B cell (primary cell): ENCODE results near the gene ERAP2. TPM values are rescaled to one million over a fixed set of nuclear protein-coding genes. Genes with fewer than 3 reads are reported as not detected.
A peak's percentile ranks its signal among the peaks of the same experiment; 100 is the strongest.

Experiments
- ATAC-seq: fragments of 200-7000 bp; cut with Tn5 transposase; one replicate; pipeline ENCODE4 v1.10.0; 2021; ENCODE audit warnings: low read depth, mild to moderate bottlenecking, moderate number of reproducible peaks, moderate library complexity
- CTCF ChIA-PET: fragments of 350-600 bp; sonication (Branson Sonifier 250); formaldehyde crosslinking; loops from one replicate; lab custom pipeline; 2021; ENCODE audit warnings: antibody characterized with exemption, inconsistent platforms; lab: Charles Lee
- POLR2A ChIA-PET: fragments of 350-600 bp; sonication (Branson Sonifier 250); formaldehyde crosslinking; loops from one replicate; lab custom pipeline; 2021; ENCODE audit warnings: antibody characterized with exemption; lab: Charles Lee
- DNase-seq: peaks from one replicate; pipeline ENCODE4 v3.0.0; 2013
- H2AFZ ChIP-seq: 2 replicates; pipeline ENCODE4 v1.6.1; 2012; ENCODE audit warnings: mild to moderate bottlenecking, low read depth, low read length; ENCODE audit not compliant: insufficient read depth, poor library complexity, severe bottlenecking
- H3K27ac ChIP-seq, 2 donors: 1 replicate in 1 of 2; 2 replicates in 1 of 2; pipeline ENCODE4 v1.5.1; 2012 to 2013; ENCODE audit warnings: low read length in 2 of 2, mild to moderate bottlenecking in 2 of 2, moderate library complexity in 1 of 2
- H3K27me3 ChIP-seq, 4 experiments: fragments of 200-600 bp in 1 of 4; sonication (generic) in 1 of 4; replicated peaks in 1 of 4; 1 replicate in 2 of 4; 2 replicates in 2 of 4; pipeline versions ENCODE4 v1.6.1 to v1.7.0; 2013 to 2016; ENCODE audit warnings: low read length in 3 of 4, mild to moderate bottlenecking in 2 of 4, mixed read lengths in 1 of 4, moderate library complexity in 1 of 4; ENCODE audit not compliant: insufficient read depth in 4 of 4, control insufficient read depth in 3 of 4; ENCODE audit errors: control extremely low read depth in 1 of 4
- H3K36me3 ChIP-seq, 2 experiments: replicated peaks in 1 of 2; 1 replicate in 1 of 2; 2 replicates in 1 of 2; pipeline versions ENCODE4 v1.6.1 to v1.7.1; 2013; ENCODE audit warnings: low read length in 1 of 2; ENCODE audit not compliant: insufficient read depth in 2 of 2, control insufficient read depth in 1 of 2; ENCODE audit errors: control extremely low read depth in 1 of 2, extremely low read depth in 1 of 2
- H3K4me1 ChIP-seq, 2 donors: fragments of 200-600 bp in 1 of 2; sonication (generic) in 1 of 2; 1 replicate in 1 of 2; 2 replicates in 1 of 2; pipeline versions ENCODE4 v1.5.1 to v1.6.1; 2013 to 2017; ENCODE audit warnings: low read length in 2 of 2; ENCODE audit not compliant: control insufficient read depth in 2 of 2, insufficient read depth in 2 of 2
- H3K4me2 ChIP-seq: replicated peaks from 2 replicates; pipeline ENCODE3; 2012; ENCODE audit warnings: mild to moderate bottlenecking, low read depth, low read length; ENCODE audit not compliant: poor library complexity, severe bottlenecking
- H3K4me3 ChIP-seq, 5 experiments: fragments of 200-600 bp in 1 of 5; sonication (generic) in 1 of 5; 1 replicate in 3 of 5; 2 replicates in 2 of 5; pipeline versions ENCODE4 v1.5.1 to v1.7.0; 2011 to 2016; ENCODE audit warnings: low read length in 4 of 5, mild to moderate bottlenecking in 4 of 5, low read depth in 2 of 5, control low read depth in 1 of 5, moderate library complexity in 1 of 5; ENCODE audit not compliant: insufficient read depth in 1 of 5; ENCODE audit errors: control extremely low read depth in 1 of 5, extremely low read depth in 1 of 5
- H3K79me2 ChIP-seq: fragments of 200-600 bp; sonication (generic); one replicate; pipeline ENCODE4 v1.6.0; 2016; ENCODE audit warnings: low read length; ENCODE audit not compliant: control insufficient read depth, insufficient read depth
- H3K9ac ChIP-seq: fragments of 200-600 bp; sonication (generic); 2 replicates; pipeline ENCODE4 v1.6.1; 2017; ENCODE audit warnings: mild to moderate bottlenecking, low read length, moderate library complexity
- H3K9me3 ChIP-seq, 3 donors: one replicate each; pipeline versions ENCODE4 v1.6.1 to v1.7.1; 2013; ENCODE audit warnings: low read length in 2 of 3; ENCODE audit not compliant: control insufficient read depth in 2 of 3, insufficient read depth in 1 of 3; ENCODE audit errors: control extremely low read depth in 1 of 3
- H4K20me1 ChIP-seq: 2 replicates; pipeline ENCODE4 v1.6.0; 2012; ENCODE audit warnings: mild to moderate bottlenecking, low read length; ENCODE audit not compliant: insufficient read depth, control insufficient read depth, poor library complexity, severe bottlenecking
- H3K27ac Mint-ChIP-seq: one replicate; pipeline ENCODE4 v1.8.0; 2021; ENCODE audit warnings: mixed read lengths
- H3K27me3 Mint-ChIP-seq: one replicate; pipeline ENCODE4 v1.8.0; 2021; ENCODE audit warnings: mixed read lengths
- H3K4me1 Mint-ChIP-seq: one replicate; pipeline ENCODE4 v1.8.0; 2021; ENCODE audit warnings: mixed read lengths
- H3K4me3 Mint-ChIP-seq: one replicate; pipeline ENCODE4 v1.8.0; 2021; ENCODE audit warnings: mixed read lengths
- H3K9me3 Mint-ChIP-seq: one replicate; pipeline ENCODE4 v1.8.0; 2022; ENCODE audit warnings: mixed read lengths; ENCODE audit not compliant: insufficient read depth
- CTCF ChIP-seq: fragments of 200-600 bp; IDR thresholded peaks from one replicate; pipeline ENCODE4 v1.8.0; 2022; ENCODE audit warnings: antibody characterized with exemption, mild to moderate bottlenecking
- EZH2 ChIP-seq: IDR thresholded peaks from 2 replicates; pipeline ENCODE4 v1.6.1; 2012; ENCODE audit warnings: borderline replicate concordance, low read depth, mild to moderate bottlenecking, moderate library complexity, low read length; ENCODE audit not compliant: insufficient read depth, poor library complexity, severe bottlenecking
- WGBS: methylation state at CpG from one replicate; pipeline ENCODE4 v1.1.5; 2013; ENCODE audit warnings: missing lambda C conversion rate; ENCODE audit not compliant: insufficient coverage; 5-methylcytosine and 5-hydroxymethylcytosine counted together
- intact Hi-C: fragments of 100-400 bp; cut with micrococcal nuclease; formaldehyde crosslinking; loops from one replicate; pipeline ENCODE4 v1.10.0; 2022
- polyA minus RNA-seq: library from RNA; depleted of rRNA, polyadenylated mRNA; stranded (reverse); fragments of >200 nt; gene quantifications from 2 replicates; pipeline ENCODE4 v1.2.3, GENCODE V29; 2012
- polyA plus RNA-seq: library from polyadenylated mRNA; depleted of rRNA; stranded (reverse); fragments of >200 nt; gene quantifications from 2 replicates; pipeline ENCODE4 v1.2.3, GENCODE V29; 2012
- total RNA-seq, 2 donors: library from RNA; stranded (reverse); fragments of 120-200 nt in 1 of 2; gene quantifications; 1 replicate in 1 of 2; 2 replicates in 1 of 2; pipeline versions ENCODE4 v1.2.3 to v1.2.4, GENCODE V29; 2013 to 2022

The ERAP2 gene, protein sequence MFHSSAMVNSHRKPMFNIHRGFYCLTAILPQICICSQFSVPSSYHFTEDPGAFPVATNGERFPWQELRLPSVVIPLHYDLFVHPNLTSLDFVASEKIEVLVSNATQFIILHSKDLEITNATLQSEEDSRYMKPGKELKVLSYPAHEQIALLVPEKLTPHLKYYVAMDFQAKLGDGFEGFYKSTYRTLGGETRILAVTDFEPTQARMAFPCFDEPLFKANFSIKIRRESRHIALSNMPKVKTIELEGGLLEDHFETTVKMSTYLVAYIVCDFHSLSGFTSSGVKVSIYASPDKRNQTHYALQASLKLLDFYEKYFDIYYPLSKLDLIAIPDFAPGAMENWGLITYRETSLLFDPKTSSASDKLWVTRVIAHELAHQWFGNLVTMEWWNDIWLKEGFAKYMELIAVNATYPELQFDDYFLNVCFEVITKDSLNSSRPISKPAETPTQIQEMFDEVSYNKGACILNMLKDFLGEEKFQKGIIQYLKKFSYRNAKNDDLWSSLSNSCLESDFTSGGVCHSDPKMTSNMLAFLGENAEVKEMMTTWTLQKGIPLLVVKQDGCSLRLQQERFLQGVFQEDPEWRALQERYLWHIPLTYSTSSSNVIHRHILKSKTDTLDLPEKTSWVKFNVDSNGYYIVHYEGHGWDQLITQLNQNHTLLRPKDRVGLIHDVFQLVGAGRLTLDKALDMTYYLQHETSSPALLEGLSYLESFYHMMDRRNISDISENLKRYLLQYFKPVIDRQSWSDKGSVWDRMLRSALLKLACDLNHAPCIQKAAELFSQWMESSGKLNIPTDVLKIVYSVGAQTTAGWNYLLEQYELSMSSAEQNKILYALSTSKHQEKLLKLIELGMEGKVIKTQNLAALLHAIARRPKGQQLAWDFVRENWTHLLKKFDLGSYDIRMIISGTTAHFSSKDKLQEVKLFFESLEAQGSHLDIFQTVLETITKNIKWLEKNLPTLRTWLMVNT
- total RNA-seq = 74.2 and 76.5 TPM in 2 replicates
- total RNA-seq (2013) = 145 TPM
- polyA plus RNA-seq = 18.5 and 30.7 TPM in 2 replicates
- polyA minus RNA-seq = 22.5 and 60.9 TPM in 2 replicates

DNA sequence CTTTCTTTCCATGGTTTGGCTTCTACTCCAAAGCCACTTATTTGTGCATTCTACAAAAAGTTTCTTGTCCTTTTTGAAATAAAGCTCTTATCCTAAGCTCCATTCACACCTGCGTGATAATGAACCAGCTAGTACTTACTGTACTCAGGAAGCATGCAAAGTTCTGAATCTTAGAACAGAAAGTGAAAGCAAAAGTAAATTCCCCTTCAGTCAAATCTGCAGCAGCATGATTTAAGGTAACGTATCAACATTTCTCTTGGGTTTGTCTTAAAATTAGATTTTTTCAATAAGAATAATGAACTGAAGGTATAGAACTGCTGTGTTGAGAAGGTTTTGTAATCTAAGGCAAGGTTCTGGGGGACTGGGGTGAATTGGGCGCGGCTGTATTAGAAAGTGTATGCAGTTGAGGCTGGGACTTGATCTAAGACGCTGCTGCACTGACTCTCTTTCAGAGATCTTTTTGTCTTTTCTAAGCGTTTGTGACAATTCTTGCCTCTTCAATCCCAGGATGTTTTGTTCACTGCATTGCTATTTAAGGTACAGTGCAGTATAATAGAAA is at the start of gene ERAP2:
ERAP2 (plus strand) TSS at position 209 of the 559 bp plus-strand sequence. CDS start 3,186 bp downstream, outside the sequence.
- H3K27ac ChIP-seq = peak within 1 kb of the TSS; percentile 69 to 75
- peak; percentile 76 for DNase-seq

More for the DNA sequence above, at the start of gene ERAP2:
- H3K4me3 Mint-ChIP-seq = peak within 1 kb of the TSS; percentile 97
- CTCF ChIA-PET = interaction anchor here (0.8 to 13.0 kb wide), 10 partner anchors 8 to 285 kb away, joined by 3 to 288 read pairs (median 6); partner anchors contain the start of gene LNPEP
- POLR2A ChIA-PET = interaction anchor here (1.0 to 1.9 kb wide), 5 partner anchors 12 to 96 kb away, joined by 3 to 14 read pairs (median 5); partner anchors contain the start of genes ERAP1 and LNPEP
- H3K4me3 ChIP-seq = peak within 1 kb of the TSS; percentile 66 to 100 (median 84)
- peaks cover 50 to 53% of the 10 kb centered on the region in 2 donors for H3K4me1 ChIP-seq
- peak within 1 kb of the TSS; percentile 83 for H2AFZ ChIP-seq
- H3K36me3 ChIP-seq = peaks cover 0 to 15% of the 10 kb centered on the region in 2 experiments
- no peaks in the 10 kb centered on the region for H3K9me3 Mint-ChIP-seq
- 0% methylated on average over 4 of the region's 6 CpGs for whole genome bisulfite sequencing
- H3K4me2 ChIP-seq = peak within 1 kb of the TSS; percentile 71
- peak within 1 kb of the TSS; percentile 92 for H3K27ac Mint-ChIP-seq
- intact Hi-C loops = loop anchor here (1.0 to 10.0 kb wide), 6 partner anchors 10 to 1898 kb away; partner anchors contain the start of genes CAST and RGMB
- H3K79me2 ChIP-seq = peaks cover 63% of the 10 kb centered on the region
- TF ChIP-seq EZH2 (no peak), CTCF (no peak)
- no peaks in the 10 kb centered on the region for H3K27me3 ChIP-seq
- H3K4me1 Mint-ChIP-seq = peaks cover 74% of the 10 kb centered on the region
- H4K20me1 ChIP-seq = peaks cover 3% of the 10 kb centered on the region
- ATAC-seq = peak; percentile 65
- no peaks in the 10 kb centered on the region for H3K9me3 ChIP-seq
- H3K27me3 Mint-ChIP-seq = no peaks in the 10 kb centered on the region
- H3K9ac ChIP-seq = peak within 1 kb of the TSS; percentile 85
